SK-N-MC (cell line): ENCODE results near the gene AFTPH.

Source experiments
- DNase-seq: peaks from one replicate; pipeline ENCODE4 v3.0.0-alpha.2; 2011; ENCODE audit warnings: low read depth, low spot score
- H3K27ac ChIP-seq: fragments of 200-600 bp; sonication (generic); 2 replicates; pipeline ENCODE4 v1.5.1; 2016; ENCODE audit warnings: mixed run types
- H3K36me3 ChIP-seq: fragments of 200-600 bp; sonication (generic); 2 replicates; pipeline ENCODE4 v1.6.1; 2017; ENCODE audit warnings: antibody characterized with exemption, low read length, mixed read lengths; ENCODE audit not compliant: insufficient read depth
- H3K4me3 ChIP-seq: fragments of 200-600 bp; sonication (generic); 2 replicates; pipeline ENCODE4 v1.5.1; 2016
- H3K9ac ChIP-seq: fragments of 200-600 bp; sonication (generic); 2 replicates; pipeline ENCODE4 v1.8.0; 2017; ENCODE audit warnings: mixed run types, mixed read lengths; ENCODE audit not compliant: insufficient read length
- H3K9me3 ChIP-seq: fragments of 200-600 bp; sonication (generic); 2 replicates; pipeline ENCODE4 v1.6.1; 2017; ENCODE audit warnings: low read depth, mild to moderate bottlenecking, antibody characterized with exemption, low read length, moderate library complexity, mixed read lengths
- EZH2 ChIP-seq: fragments of 200-600 bp; sonication (generic); IDR thresholded peaks from one replicate; pipeline ENCODE4 v1.6.1; 2017; ENCODE audit warnings: antibody characterized with exemption
- FOXP2 ChIP-seq: optimal IDR thresholded peaks from 2 replicates; pipeline ENCODE3; 2011; ENCODE audit warnings: mild to moderate bottlenecking, moderate library complexity; ENCODE audit not compliant: insufficient read depth; ENCODE audit errors: extremely low read length, control extremely low read depth
- POLR2AphosphoS5 ChIP-seq: IDR thresholded peaks from 2 replicates; pipeline ENCODE4 v1.6.1; 2012; ENCODE audit warnings: mild to moderate bottlenecking, low read depth, low read length, borderline replicate concordance

Gene AFTPH

DNA sequence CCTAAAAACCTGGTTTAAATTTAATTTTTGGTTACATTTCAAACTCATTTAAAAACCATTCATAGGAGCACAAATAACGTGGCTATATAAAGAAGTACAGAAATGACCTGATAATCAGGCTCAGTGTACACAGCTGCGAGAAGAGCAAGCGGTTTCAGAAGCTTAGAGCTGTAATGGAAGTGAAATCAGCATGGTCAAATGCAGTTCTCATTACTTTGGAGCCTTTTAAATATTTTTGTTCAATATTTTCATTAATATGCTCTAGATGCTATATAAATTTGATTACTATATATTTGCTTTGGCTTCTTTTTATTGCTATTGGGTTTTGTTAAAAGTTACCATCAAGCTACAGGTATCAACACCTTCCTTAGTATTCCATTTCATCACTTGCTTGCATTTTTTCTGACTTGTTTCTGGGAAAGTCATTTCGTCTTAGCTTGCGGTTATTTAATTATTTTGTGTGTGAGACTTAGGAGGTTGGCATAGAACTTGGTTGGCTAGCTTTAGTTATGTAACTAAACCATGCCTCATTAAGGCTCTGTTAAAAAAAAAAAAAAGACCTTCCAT, 58.7 kb downstream of the AFTPH start:
- no peak overlapping the region for H3K27ac ChIP-seq
- peaks cover 17% of the 10 kb centered on the region for H3K36me3 ChIP-seq
- H3K4me3 ChIP-seq = no peak overlapping the region

DNA sequence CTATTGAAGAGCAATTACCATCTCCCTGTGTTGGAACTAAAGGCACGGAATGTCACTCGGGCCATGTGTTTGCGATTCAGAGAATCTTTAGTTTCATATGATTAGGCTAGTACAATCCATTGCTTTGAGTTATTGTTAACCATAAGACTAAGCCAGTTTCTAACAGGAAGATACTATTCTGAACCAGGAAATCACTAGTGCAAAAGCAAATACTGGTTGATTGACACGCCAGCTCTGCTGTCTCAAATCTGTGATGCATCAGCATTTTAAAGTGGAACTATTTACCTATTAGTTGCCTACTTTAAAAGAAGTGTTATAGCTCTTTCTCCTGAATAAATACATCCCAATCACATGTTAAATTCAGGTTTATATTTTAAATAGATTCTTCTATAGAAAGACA, 61.9 kb downstream of the AFTPH start:
- no peak overlapping the region for H3K27ac ChIP-seq
- no peak for DNase-seq
- TF ChIP-seq POLR2AphosphoS5 = no peak
- TF ChIP-seq EZH2 = no peak
- TF ChIP-seq FOXP2 = no peak
- no peak overlapping the region for H3K9ac ChIP-seq
- no peak overlapping the region for H3K4me3 ChIP-seq
- peaks cover 15% of the 10 kb centered on the region for H3K36me3 ChIP-seq
- H3K9me3 ChIP-seq = no peaks in the 10 kb centered on the region

More for the DNA sequence above, 58.7 kb downstream of the AFTPH start:
- H3K9me3 ChIP-seq = no peaks in the 10 kb centered on the region
- H3K9ac ChIP-seq = no peak overlapping the region
- no peak for DNase-seq
- TF ChIP-seq POLR2AphosphoS5 (no peak), EZH2 (no peak), FOXP2 (no peak)

DNA sequence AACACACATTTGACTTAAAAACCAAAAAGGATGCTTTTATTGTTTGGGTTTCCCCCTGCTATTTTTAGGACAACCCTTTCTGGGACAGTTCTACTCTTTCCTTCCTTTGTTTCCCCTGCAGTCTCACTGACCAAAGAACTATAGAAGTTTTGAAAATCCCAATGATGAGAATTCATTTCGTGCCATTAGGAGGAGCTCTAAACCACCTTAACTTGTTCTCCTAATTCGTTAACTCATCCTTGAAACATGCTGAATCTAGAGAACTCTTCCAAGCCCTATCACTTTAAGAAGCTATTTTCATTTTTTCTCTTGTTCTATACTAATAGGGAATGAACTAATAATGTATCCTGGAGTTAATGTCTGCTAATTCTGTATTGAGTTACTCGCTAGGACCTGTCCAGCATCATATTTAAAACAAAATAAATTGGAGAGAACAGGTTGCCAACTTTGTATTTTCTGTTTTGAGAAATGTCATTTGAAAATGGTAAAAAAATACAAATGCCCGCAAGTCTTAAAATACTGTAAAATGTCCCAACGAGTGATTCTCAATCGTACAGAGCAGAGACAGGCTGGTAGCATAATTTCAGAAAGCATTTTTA, 62.9 kb downstream of the AFTPH start:
- Histone ChIP-seq H3K9ac (no peak overlapping the region), H3K27ac (no peak overlapping the region), H3K9me3 (no peaks in the 10 kb centered on the region), H3K36me3 (peaks cover 22% of the 10 kb centered on the region), H3K4me3 (no peak overlapping the region)
- no peak for DNase-seq
- no peak for TF ChIP-seq EZH2
- TF ChIP-seq POLR2AphosphoS5 = no peak
- no peak for TF ChIP-seq FOXP2

DNA sequence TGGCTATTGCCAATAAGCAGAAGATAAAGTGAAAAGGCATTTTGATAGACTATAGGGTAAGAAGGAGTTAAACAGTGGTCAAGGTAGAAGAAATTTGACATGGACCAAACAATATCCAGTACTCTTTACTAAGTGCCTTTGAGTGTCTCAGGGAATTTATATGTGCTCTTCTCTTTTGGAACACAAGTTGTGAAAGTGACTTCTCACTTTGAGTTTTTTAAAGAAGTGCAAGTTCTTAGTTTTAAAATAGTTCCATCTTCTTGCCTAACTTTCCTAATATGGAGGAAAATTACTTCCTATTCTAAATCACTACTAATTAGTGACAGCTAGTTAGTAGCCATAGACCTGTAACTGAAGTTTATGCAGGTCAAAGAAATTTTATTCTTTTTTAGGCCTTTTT, 63.4 kb downstream of the AFTPH start:
- TF ChIP-seq FOXP2 (no peak), POLR2AphosphoS5 (no peak), EZH2 (no peak)
- H3K36me3 ChIP-seq = peaks cover 22% of the 10 kb centered on the region
- no peak for DNase-seq
- no peaks in the 10 kb centered on the region for H3K9me3 ChIP-seq
- no peak overlapping the region for H3K9ac ChIP-seq
- no peak overlapping the region for H3K4me3 ChIP-seq
- H3K27ac ChIP-seq = no peak overlapping the region

DNA sequence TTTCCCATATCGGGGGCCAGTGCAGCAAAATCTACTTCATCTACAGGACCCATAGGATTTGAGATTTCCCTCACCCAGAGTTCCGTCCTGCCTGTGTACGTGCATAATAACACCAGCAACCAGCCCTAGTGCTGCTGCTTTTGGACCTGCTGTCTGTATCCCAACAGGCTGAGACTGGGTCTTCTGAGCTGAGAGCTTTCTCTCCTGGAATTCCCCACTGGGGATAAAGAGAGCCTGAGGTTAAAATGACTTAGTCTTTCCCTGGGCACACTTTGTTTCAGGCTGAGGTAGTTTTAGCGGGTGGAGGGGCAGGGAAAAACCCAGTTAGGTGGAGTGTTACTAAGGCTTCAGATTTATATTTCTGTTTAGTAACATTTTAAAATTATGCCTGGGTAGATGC, 67.1 kb downstream of the AFTPH start:
- Histone ChIP-seq H3K9ac (no peak overlapping the region), H3K36me3 (peaks cover 12% of the 10 kb centered on the region), H3K9me3 (no peaks in the 10 kb centered on the region), H3K4me3 (no peak overlapping the region), H3K27ac (no peak overlapping the region)
- TF ChIP-seq FOXP2 (no peak), POLR2AphosphoS5 (no peak), EZH2 (no peak)
- DNase-seq = no peak

DNA sequence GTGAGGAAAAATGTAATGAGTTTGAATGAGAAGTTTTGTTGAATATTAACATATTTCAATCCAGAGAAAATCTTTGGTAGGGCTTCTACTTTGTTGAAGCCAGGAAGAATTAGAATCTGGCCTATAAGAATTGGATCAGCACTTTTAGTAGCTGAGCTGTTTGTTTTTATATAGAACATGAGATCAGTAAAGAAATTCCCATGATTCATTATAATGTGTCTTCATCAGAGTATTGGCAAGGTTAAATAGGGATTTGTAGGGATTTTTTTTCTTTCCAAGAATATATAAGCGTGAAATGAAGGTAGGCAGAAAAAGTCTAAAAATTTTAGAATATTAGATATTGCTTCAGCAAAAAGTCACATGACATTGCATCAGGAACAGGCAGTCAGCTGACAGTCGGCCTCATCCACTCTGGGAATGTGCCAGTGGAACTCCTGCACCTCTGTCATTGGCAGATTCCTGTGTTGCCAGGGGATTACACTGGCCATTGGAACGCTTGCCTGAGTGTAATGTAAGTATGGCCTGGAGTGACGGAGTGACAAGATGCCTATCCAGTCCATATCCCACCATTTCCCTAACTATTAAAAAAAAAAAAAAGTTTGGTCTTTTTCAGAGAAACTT, 69.0 kb downstream of the AFTPH start:
- no peak for DNase-seq
- Histone ChIP-seq H3K36me3 (peaks cover 12% of the 10 kb centered on the region), H3K27ac (no peak overlapping the region)

DNA sequence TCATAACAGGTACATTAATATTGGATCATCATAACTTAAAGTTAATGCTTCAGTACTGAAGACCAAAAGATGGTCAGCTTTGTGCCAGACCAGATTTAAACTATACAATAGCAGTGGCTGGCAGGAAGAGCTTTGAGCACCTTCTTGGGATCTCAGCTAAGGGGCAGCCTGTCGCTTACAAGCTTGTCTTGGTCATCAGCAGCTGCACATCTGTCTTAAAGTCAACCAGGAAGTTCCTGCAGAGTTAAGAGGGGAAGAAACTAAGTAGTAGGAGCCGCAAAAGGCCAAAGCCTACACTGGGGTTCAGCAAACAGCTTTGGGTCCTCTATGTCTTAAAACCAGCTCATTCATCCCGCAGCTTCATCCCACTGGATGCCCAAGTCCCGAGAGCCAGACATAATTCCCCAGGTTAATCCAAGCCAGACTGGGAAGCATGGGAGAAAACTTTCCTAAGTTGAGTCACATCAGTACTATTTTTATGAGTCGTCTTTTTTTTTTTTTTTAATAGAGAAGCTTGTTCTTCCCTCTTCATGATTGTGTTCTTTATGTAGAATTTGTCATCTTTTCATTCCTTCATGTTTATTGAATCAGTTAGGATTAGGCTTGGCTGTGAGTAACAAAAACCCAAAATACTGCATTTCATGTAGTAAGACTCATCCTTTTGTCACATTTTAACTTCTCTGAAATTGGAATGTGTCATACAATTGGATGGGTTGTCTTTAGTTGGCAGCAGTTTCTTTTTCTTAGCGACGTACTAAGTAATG, 70.3 kb downstream of the AFTPH start:
- Histone ChIP-seq H3K9ac (no peak overlapping the region), H3K27ac (no peak overlapping the region), H3K36me3 (peaks cover 10% of the 10 kb centered on the region), H3K9me3 (no peaks in the 10 kb centered on the region), H3K4me3 (no peak overlapping the region)
- DNase-seq = no peak
- no peak for TF ChIP-seq FOXP2
- TF ChIP-seq POLR2AphosphoS5 = no peak
- no peak for TF ChIP-seq EZH2

More for the DNA sequence above, 69.0 kb downstream of the AFTPH start:
- Histone ChIP-seq H3K9ac (no peak overlapping the region), H3K4me3 (no peak overlapping the region), H3K9me3 (no peaks in the 10 kb centered on the region)
- TF ChIP-seq EZH2 (no peak), POLR2AphosphoS5 (no peak), FOXP2 (no peak)
